SK-N-SH (cell line): ENCODE results near the gene MMP13. TPM values are rescaled to one million over a fixed set of nuclear protein-coding genes. Genes with fewer than 3 reads are reported as not detected.

ENCODE experiments used
- CTCF ChIA-PET: fragments of 300-600, 350-600 bp; formaldehyde crosslinking; extraction: SDS; loops from one replicate; lab custom pipeline; 2021; lab: Yijun Ruan, JAX
- POLR2A ChIA-PET: fragments of 350-600 bp; sonication (Branson Sonifier 250); formaldehyde crosslinking; extraction: SDS; loops from one replicate; lab custom pipeline; 2020; ENCODE audit warnings: antibody characterized with exemption, inconsistent platforms; lab: Yijun Ruan, JAX
- DNase-seq: peaks from one replicate; pipeline ENCODE4 v3.0.0; 2012
- H2AFZ ChIP-seq: fragments of 200-600 bp; sonication (generic); 2 replicates; pipeline ENCODE4 v1.8.1; 2016; ENCODE audit warnings: antibody characterized with exemption, mild to moderate bottlenecking, low read depth
- H3F3A ChIP-seq: fragments of 200-600 bp; sonication (generic); replicated peaks from 2 replicates; pipeline ENCODE3; 2016; ENCODE audit warnings: antibody characterized with exemption, mild to moderate bottlenecking; ENCODE audit not compliant: insufficient read depth
- H3K27ac ChIP-seq, 2 experiments: fragments of 200-500 bp in 1 of 2; fragments of 200-600 bp in 1 of 2; sonication (Bioruptor generic) in 1 of 2; sonication (generic), shearing (Covaris generic) in 1 of 2; 2 replicates each; pipeline versions ENCODE4 v1.5.1 to v1.6.1; 2014 to 2016; ENCODE audit warnings: low read depth in 2 of 2, inconsistent platforms in 1 of 2, low read length in 1 of 2, mild to moderate bottlenecking in 1 of 2, mixed read lengths in 1 of 2
- H3K27me3 ChIP-seq: fragments of 200-600 bp; sonication (generic), shearing (Covaris generic); 2 replicates; pipeline ENCODE4 v1.6.1; 2016; ENCODE audit warnings: mixed run types; ENCODE audit not compliant: insufficient read depth
- H3K36me3 ChIP-seq, 2 experiments: fragments of 200-500 bp in 1 of 2; fragments of 200-600 bp in 1 of 2; sonication (Bioruptor generic) in 1 of 2; sonication (generic) in 1 of 2; replicated peaks in 1 of 2; 2 replicates each; pipeline versions ENCODE3 to v1.5.1; 2014 to 2016; ENCODE audit warnings: low read length in 1 of 2, mild to moderate bottlenecking in 1 of 2; ENCODE audit not compliant: insufficient read depth in 2 of 2, control insufficient read depth in 1 of 2
- H3K4me1 ChIP-seq, 2 experiments: fragments of 200-500 bp in 1 of 2; fragments of 200-600 bp in 1 of 2; sonication (Bioruptor generic) in 1 of 2; sonication (generic), shearing (Covaris generic) in 1 of 2; 2 replicates each; pipeline versions ENCODE4 v1.5.1 to v1.6.1; 2014 to 2016; ENCODE audit warnings: low read depth in 1 of 2, low read length in 1 of 2, mixed run types in 1 of 2; ENCODE audit not compliant: insufficient read depth in 2 of 2, control insufficient read depth in 1 of 2
- H3K4me2 ChIP-seq: fragments of 200-600 bp; sonication (generic), shearing (Covaris generic); 2 replicates; pipeline ENCODE4 v1.6.1; 2017; ENCODE audit warnings: mixed run types
- H3K4me3 ChIP-seq, 2 experiments: fragments of 200-500 bp in 1 of 2; fragments of 200-600 bp in 1 of 2; sonication (Bioruptor generic) in 1 of 2; sonication (generic), shearing (Covaris generic) in 1 of 2; 2 replicates each; pipeline versions ENCODE4 v1.5.1 to v1.8.1; 2014 to 2016; ENCODE audit warnings: low read depth in 2 of 2, inconsistent platforms in 1 of 2, low read length in 1 of 2, mild to moderate bottlenecking in 1 of 2, mixed read lengths in 1 of 2, moderate library complexity in 1 of 2
- H3K79me2 ChIP-seq: fragments of 200-600 bp; sonication (generic); 2 replicates; pipeline ENCODE4 v1.8.1; 2017; ENCODE audit warnings: mild to moderate bottlenecking; ENCODE audit not compliant: insufficient read depth
- H3K9ac ChIP-seq: fragments of 200-600 bp; sonication (generic); 2 replicates; pipeline ENCODE4 v1.6.1; 2017; ENCODE audit warnings: mixed run types
- H3K9me2 ChIP-seq: fragments of 200-600 bp; sonication (generic); 2 replicates; pipeline ENCODE4 v1.6.1; 2017; ENCODE audit warnings: mixed run types
- H3K9me3 ChIP-seq: fragments of 200-600 bp; sonication (generic); 2 replicates; pipeline ENCODE4 v1.6.1; 2017; ENCODE audit warnings: mixed run types, mild to moderate bottlenecking, moderate library complexity
- H4K20me1 ChIP-seq: fragments of 200-600 bp; sonication (generic); 2 replicates; pipeline ENCODE4 v1.6.1; 2017; ENCODE audit warnings: mild to moderate bottlenecking, mixed run types; ENCODE audit not compliant: insufficient read depth
- CHD2 ChIP-seq: fragments of 150-350 bp; IDR thresholded peaks from 2 replicates; pipeline ENCODE4 v1.6.1; 2018; ENCODE audit warnings: low read length; ENCODE audit not compliant: partially characterized antibody
- EP300 ChIP-seq, 2 experiments: IDR thresholded peaks; 2 replicates each; pipeline versions ENCODE4 v1.4.0 to v1.6.1; 2012; ENCODE audit warnings: borderline replicate concordance in 1 of 2, low read depth in 1 of 2, low read length in 1 of 2
- FOSL2 ChIP-seq: IDR thresholded peaks from 2 replicates; pipeline ENCODE4 v1.4.0; 2012; ENCODE audit warnings: low read depth, mild to moderate bottlenecking, moderate library complexity, borderline replicate concordance
- FOXM1 ChIP-seq: IDR thresholded peaks from 2 replicates; pipeline ENCODE4 v1.4.0; 2012; ENCODE audit warnings: low read depth, mild to moderate bottlenecking
- GABPA ChIP-seq: IDR thresholded peaks from 2 replicates; pipeline ENCODE4 v1.4.0; 2012; ENCODE audit warnings: low read depth, mild to moderate bottlenecking
- GATA2 ChIP-seq: sonication (generic); formaldehyde crosslinking; IDR thresholded peaks from 2 replicates; pipeline ENCODE4 v1.5.0; 2020; ENCODE audit warnings: mild to moderate bottlenecking, missing genetic modification reagents
- MEF2A ChIP-seq: IDR thresholded peaks from 2 replicates; pipeline ENCODE4 v1.4.0; 2012; ENCODE audit warnings: low read depth, borderline replicate concordance
- POLR2AphosphoS5 ChIP-seq: IDR thresholded peaks from 2 replicates; pipeline ENCODE4 v1.6.1; 2012; ENCODE audit warnings: low read depth, low read length
- RCOR1 ChIP-seq: fragments of 150-350 bp; IDR thresholded peaks from 2 replicates; pipeline ENCODE4 v1.6.1; 2017; ENCODE audit warnings: antibody characterized with exemption, low read length
- REST ChIP-seq: IDR thresholded peaks from 2 replicates; pipeline ENCODE4 v1.6.1; 2012; ENCODE audit warnings: mild to moderate bottlenecking, low read depth, low read length, moderate library complexity
- RFX5 ChIP-seq: IDR thresholded peaks from 2 replicates; pipeline ENCODE4 v1.6.1; 2012; ENCODE audit warnings: mild to moderate bottlenecking, improper control_type of control experiment, low read length
- SIN3A ChIP-seq: IDR thresholded peaks from 2 replicates; pipeline ENCODE4 v1.6.1; 2012; ENCODE audit warnings: low read depth, mild to moderate bottlenecking, low read length, moderate library complexity, borderline replicate concordance
- TAF1 ChIP-seq: IDR thresholded peaks from 2 replicates; pipeline ENCODE4 v1.6.1; 2012; ENCODE audit warnings: low read depth, mild to moderate bottlenecking, low read length, moderate library complexity, borderline replicate concordance
- TCF12 ChIP-seq: IDR thresholded peaks from 2 replicates; pipeline ENCODE4 v1.4.0; 2012
- USF1 ChIP-seq: IDR thresholded peaks from 2 replicates; pipeline ENCODE4 v1.4.0; 2012; ENCODE audit warnings: low read depth, borderline replicate concordance
- whole genome bisulfite sequencing: methylation state at CpG from one replicate; pipeline ENCODE4 v1.1.6; 2017; ENCODE audit warnings: low lambda C conversion rate; 5-methylcytosine and 5-hydroxymethylcytosine counted together
- polyA plus RNA-seq, 3 experiments: library from polyadenylated mRNA; depleted of rRNA; stranded (reverse); fragments of >200 nt; gene quantifications; 2 replicates each; pipeline ENCODE4 v1.2.3, GENCODE V29; 2012

The MMP13 gene
- polyA plus RNA-seq, 1 of the 3 experiments (the other 2 are of a cell fraction), result 0.12 TPM

GRCh38 chr11:102935514-102935913, 20.0 kb downstream of the MMP13 start:
- Histone ChIP-seq H3K9ac (no peak overlapping the region), H2AFZ (no peak overlapping the region), H3K36me3 (no peaks in the 10 kb centered on the region), H3K9me2 (no peaks in the 10 kb centered on the region), H3K79me2 (no peaks in the 10 kb centered on the region), H3K27me3 (no peaks in the 10 kb centered on the region; the same call in 1 of the 2 replicates), H3K4me1 (no peaks in the 10 kb centered on the region; a peak in 1 of 4 replicates), H3K9me3 (no peaks in the 10 kb centered on the region), H3K4me2 (no peak overlapping the region), H3K27ac (no peak overlapping the region), H4K20me1 (no peaks in the 10 kb centered on the region), H3F3A (no peaks in the 10 kb centered on the region), H3K4me3 (no peak overlapping the region)
- no peak for DNase-seq
- TF ChIP-seq RFX5, result no peak
- no peak for TF ChIP-seq CHD2
- no peak for TF ChIP-seq GATA2 (CRISPR knock-in tag)
- TF ChIP-seq RCOR1, result no peak
- TF ChIP-seq TCF12, result no peak
- TF ChIP-seq POLR2AphosphoS5, result no peak
- TF ChIP-seq MEF2A, result no peak
- no peak for TF ChIP-seq EP300 (IDR thresholded peaks at IDR 0.05; ENCODE audit: borderline replicate concordance in 1 of 2, low read depth in 1 of 2, low read length in 1 of 2)
- TF ChIP-seq FOSL2, result no peak
- TF ChIP-seq USF1, result no peak
- TF ChIP-seq FOXM1, result no peak
- TF ChIP-seq GABPA, result no peak
- ChIA-PET POLR2A (no interaction called here), CTCF (no interaction called here)
- WGBS, result 37% methylated on average over 3 of the region's 3 CpGs

GRCh38 chr11:102934735-102935134, 20.8 kb downstream of the MMP13 start:
- no peak for TF ChIP-seq MEF2A
- TF ChIP-seq REST, result no peak
- TF ChIP-seq TAF1, result no peak
- TF ChIP-seq SIN3A, result no peak
- TF ChIP-seq, all 33 proteins: peak for 0
- ChIA-PET POLR2A (no interaction called here), CTCF (no interaction called here)
- H2AFZ ChIP-seq, result no peak overlapping the region
- H3K27me3 ChIP-seq, result no peaks in the 10 kb centered on the region; the same call in 1 of the 2 replicates
- DNase-seq, result no peak
- H3K4me2 ChIP-seq, result no peak overlapping the region
- H3K36me3 ChIP-seq, result no peaks in the 10 kb centered on the region
- H3K4me1 ChIP-seq, result peaks cover 0 to 5% of the 10 kb centered on the region in 2 experiments; a peak in 1 of 4 replicates
- no peaks in the 10 kb centered on the region for H3K79me2 ChIP-seq
- H4K20me1 ChIP-seq, result no peaks in the 10 kb centered on the region
- no peak overlapping the region for H3K9ac ChIP-seq
- no peaks in the 10 kb centered on the region for H3K9me2 ChIP-seq
- WGBS, result 55% methylated on average over 4 of the region's 4 CpGs
- H3F3A ChIP-seq, result no peaks in the 10 kb centered on the region
- no peak overlapping the region for H3K27ac ChIP-seq
- no peak overlapping the region for H3K4me3 ChIP-seq
- H3K9me3 ChIP-seq, result no peaks in the 10 kb centered on the region
